Keratinocyte (primary cell): Measurements from ENCODE around the gene TIFAB. TPM values are rescaled to one million over a fixed set of nuclear protein-coding genes. Genes with fewer than 3 reads are reported as not detected.

Experiments used
- DNase-seq: peaks from one replicate; pipeline ENCODE4 v3.0.0-alpha.2; 2011; ENCODE audit warnings: low read depth, missing footprints, low spot score
- FAIRE-seq: peaks from 2 replicates; lab custom pipeline; 2011; peaks lifted over from hg19 to GRCh38; lab: Jason Lieb, UNC
- H2AFZ ChIP-seq: 2 replicates; pipeline ENCODE4 v1.6.0; 2012; ENCODE audit warnings: low read length, control low read depth, inconsistent platforms; ENCODE audit not compliant: control insufficient read depth
- H3K27ac ChIP-seq: 2 replicates; pipeline ENCODE4 v1.5.1; 2011; ENCODE audit warnings: low read length; ENCODE audit not compliant: control insufficient read depth, insufficient read depth
- H3K27me3 ChIP-seq: 3 replicates; pipeline ENCODE4 v1.6.0; 2011; ENCODE audit warnings: low read length; ENCODE audit not compliant: control insufficient read depth, insufficient read depth; ENCODE audit errors: extremely low read depth
- H3K36me3 ChIP-seq, 2 experiments: 2 replicates in 1 of 2; 3 replicates in 1 of 2; pipeline ENCODE4 v1.5.1; 2011; ENCODE audit warnings: low read length in 2 of 2, mild to moderate bottlenecking in 1 of 2; ENCODE audit not compliant: control insufficient read depth in 2 of 2, insufficient read depth in 2 of 2; ENCODE audit errors: extremely low read depth in 1 of 2
- H3K4me1 ChIP-seq: 3 replicates; pipeline ENCODE4 v1.5.1; 2011; ENCODE audit warnings: low read length; ENCODE audit not compliant: control insufficient read depth, insufficient read depth; ENCODE audit errors: extremely low read depth
- H3K4me2 ChIP-seq: 3 replicates; pipeline ENCODE4 v1.6.0; 2011; ENCODE audit warnings: low read depth, low read length; ENCODE audit not compliant: control insufficient read depth, insufficient read depth; ENCODE audit errors: extremely low read depth
- H3K4me3 ChIP-seq, 3 experiments: fragments of 200-600 bp in 1 of 3; sonication (generic) in 1 of 3; 2 replicates in 2 of 3; 3 replicates in 1 of 3; pipeline ENCODE4 v1.5.1; 2011 to 2016; ENCODE audit warnings: low read length in 3 of 3, mild to moderate bottlenecking in 3 of 3, control low read depth in 2 of 3, inconsistent platforms in 1 of 3, low read depth in 1 of 3, mixed read lengths in 1 of 3, mixed run types in 1 of 3, moderate library complexity in 1 of 3; ENCODE audit not compliant: control insufficient read depth in 2 of 3, insufficient read depth in 2 of 3; ENCODE audit errors: extremely low read depth in 1 of 3
- H3K79me2 ChIP-seq: 2 replicates; pipeline ENCODE4 v1.6.0; 2012; ENCODE audit warnings: low read length; ENCODE audit not compliant: control insufficient read depth, insufficient read depth
- H3K9ac ChIP-seq: 3 replicates; pipeline ENCODE4 v1.6.0; 2011; ENCODE audit warnings: low read length; ENCODE audit not compliant: control insufficient read depth, insufficient read depth; ENCODE audit errors: extremely low read depth
- H3K9me1 ChIP-seq: 3 replicates; pipeline ENCODE4 v1.6.0; 2011; ENCODE audit warnings: low read length; ENCODE audit not compliant: control insufficient read depth, insufficient read depth; ENCODE audit errors: extremely low read depth
- H3K9me3 ChIP-seq: 2 replicates; pipeline ENCODE4 v1.5.1; 2012; ENCODE audit warnings: low read depth, low read length; ENCODE audit not compliant: control insufficient read depth
- H4K20me1 ChIP-seq: 3 replicates; pipeline ENCODE4 v1.6.0; 2011; ENCODE audit warnings: low read length; ENCODE audit not compliant: control insufficient read depth, insufficient read depth; ENCODE audit errors: extremely low read depth
- EZH2 ChIP-seq: IDR thresholded peaks from one replicate; pipeline ENCODE4 v1.6.1; 2012; ENCODE audit warnings: inconsistent platforms, mild to moderate bottlenecking, low read length, moderate library complexity
- dilution Hi-C: fragments of 300-500 bp; cut with MboI; formaldehyde crosslinking; loops from one replicate; pipeline ENCODE4 v1.7.0; 2020; ENCODE audit warnings: low sequenced_read_pairs; ENCODE audit not compliant: extremely low pct_ligation_motif_present
- polyA plus RNA-seq, 5 experiments: library from polyadenylated mRNA; depleted of rRNA in 3 of 5; stranded (reverse) in 3 of 5; stranded (forward) in 1 of 5; unstranded in 1 of 5; fragments of >200 nt; gene quantifications; 1 replicate in 1 of 5; 2 replicates in 3 of 5; 3 replicates in 1 of 5; pipeline versions ENCODE4 v1.2.1 to v1.2.3, GENCODE V29; 2011 to 2012; ENCODE audit warnings: missing spikeins in 2 of 5, low read depth in 1 of 5, low replicate concordance in 1 of 5
- TF ChIP-seq, protein P1 (sequence below), 3 experiments: IDR thresholded peaks in 1 of 3; conservative IDR thresholded peaks in 1 of 3; optimal IDR thresholded peaks in 1 of 3; 2 replicates in 2 of 3; 3 replicates in 1 of 3; pipeline versions ENCODE3 to v1.5.1; 2011; ENCODE audit warnings: low read length in 3 of 3, mild to moderate bottlenecking in 3 of 3, moderate library complexity in 2 of 3, control low read depth in 1 of 3, inconsistent platforms in 1 of 3; ENCODE audit not compliant: insufficient read depth in 2 of 3; ENCODE audit errors: extremely low read depth in 1 of 3

The TIFAB gene
- polyA plus RNA-seq, 1 donor (not counting 4 experiments of a cell fraction or from before 2014, with no cell fraction given), result not detected

DNA sequence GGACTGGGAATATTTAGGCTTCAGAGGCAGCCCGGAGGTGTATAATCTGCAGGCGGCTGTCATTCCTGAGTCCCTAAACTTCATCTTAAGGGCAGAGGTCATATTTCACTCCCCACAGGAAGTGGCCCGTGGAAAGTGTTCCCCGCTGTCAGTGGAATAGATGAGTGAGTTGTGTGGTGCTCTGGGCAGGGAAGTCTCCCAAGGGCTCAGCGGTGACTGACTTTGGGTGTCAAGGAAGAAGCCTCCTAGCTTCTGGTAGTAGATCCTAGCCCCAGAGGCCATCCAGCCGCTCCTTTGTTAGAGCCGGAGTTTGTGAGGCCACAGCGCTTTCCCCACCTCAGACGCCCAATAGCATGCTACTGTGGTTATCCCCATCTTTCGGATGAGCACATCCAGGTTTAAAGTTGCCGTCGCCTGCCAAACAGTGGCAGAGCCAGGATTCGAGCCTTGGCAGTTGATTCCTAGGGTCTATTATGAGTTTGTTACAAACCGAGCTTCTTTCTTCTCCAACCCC lies 38.9 kb upstream of the TIFAB start:
- Histone ChIP-seq H3K9me1 (peaks cover 4% of the 10 kb centered on the region), H3K36me3 (no peaks in the 10 kb centered on the region), H4K20me1 (no peaks in the 10 kb centered on the region), H3K27me3 (no peaks in the 10 kb centered on the region), H3K4me2 (peak overlapping the region; percentile 65), H3K9ac (no peak overlapping the region), H3K9me3 (no peaks in the 10 kb centered on the region), H3K4me3 (no peak overlapping the region), H3K79me2 (no peaks in the 10 kb centered on the region), H2AFZ (no peak overlapping the region), H3K4me1 (peaks cover 43% of the 10 kb centered on the region), H3K27ac (no peak overlapping the region)
- dilution Hi-C loops, result no loop called here
- FAIRE-seq (peak; percentile 23), DNase-seq (no peak)
- TF ChIP-seq EZH2, result no peak

DNA sequence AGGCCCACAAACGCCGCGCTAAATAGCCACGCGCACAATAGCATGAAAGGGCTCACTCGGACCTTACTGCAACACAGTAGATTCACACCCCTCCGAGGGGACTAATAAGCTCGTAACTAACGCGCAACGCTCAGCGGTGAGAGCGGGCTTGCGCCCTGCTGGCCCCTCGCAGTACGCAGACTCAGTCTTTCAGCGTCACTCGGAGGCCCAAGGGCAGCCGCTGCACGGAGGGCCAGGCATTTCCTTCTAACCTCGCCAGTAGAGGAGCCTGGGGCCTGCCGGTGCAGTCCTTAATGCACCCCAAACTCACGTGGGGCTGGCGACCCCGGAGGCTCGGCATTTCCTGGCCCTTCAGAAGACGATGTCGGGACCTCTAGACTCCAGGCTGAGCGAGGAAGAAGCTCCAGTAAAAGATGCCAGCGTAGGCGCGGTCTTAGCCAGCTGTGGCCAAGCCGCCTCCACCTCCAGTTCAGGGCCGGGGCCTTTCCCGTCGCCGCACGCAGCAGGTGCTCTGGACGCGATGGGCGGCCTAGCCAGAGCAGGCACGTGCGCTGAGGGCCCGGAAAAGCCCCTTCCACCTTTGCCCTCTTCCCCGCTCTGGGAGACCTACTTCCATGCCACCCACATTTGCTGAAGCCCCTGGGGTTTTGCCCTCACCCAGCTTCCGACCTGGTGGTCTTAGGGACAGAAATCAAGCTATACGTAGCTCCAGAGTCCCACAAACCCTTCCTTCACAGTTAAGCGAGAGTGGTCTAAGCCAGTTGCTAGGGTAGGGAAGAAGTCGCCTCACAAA lies 38.3 kb upstream of the TIFAB start:
- Histone ChIP-seq H3K27ac (no peak overlapping the region), H3K9ac (no peak overlapping the region), H3K4me1 (peaks cover 43% of the 10 kb centered on the region), H3K27me3 (no peaks in the 10 kb centered on the region), H3K4me2 (no peak overlapping the region), H3K79me2 (no peaks in the 10 kb centered on the region), H3K4me3 (no peak overlapping the region), H3K9me3 (no peaks in the 10 kb centered on the region), H4K20me1 (no peaks in the 10 kb centered on the region), H3K9me1 (peaks cover 4% of the 10 kb centered on the region), H2AFZ (no peak overlapping the region), H3K36me3 (no peaks in the 10 kb centered on the region)
- FAIRE-seq (no peak), DNase-seq (no peak)
- TF ChIP-seq EZH2, result no peak
- TF ChIP-seq, protein P1, sequence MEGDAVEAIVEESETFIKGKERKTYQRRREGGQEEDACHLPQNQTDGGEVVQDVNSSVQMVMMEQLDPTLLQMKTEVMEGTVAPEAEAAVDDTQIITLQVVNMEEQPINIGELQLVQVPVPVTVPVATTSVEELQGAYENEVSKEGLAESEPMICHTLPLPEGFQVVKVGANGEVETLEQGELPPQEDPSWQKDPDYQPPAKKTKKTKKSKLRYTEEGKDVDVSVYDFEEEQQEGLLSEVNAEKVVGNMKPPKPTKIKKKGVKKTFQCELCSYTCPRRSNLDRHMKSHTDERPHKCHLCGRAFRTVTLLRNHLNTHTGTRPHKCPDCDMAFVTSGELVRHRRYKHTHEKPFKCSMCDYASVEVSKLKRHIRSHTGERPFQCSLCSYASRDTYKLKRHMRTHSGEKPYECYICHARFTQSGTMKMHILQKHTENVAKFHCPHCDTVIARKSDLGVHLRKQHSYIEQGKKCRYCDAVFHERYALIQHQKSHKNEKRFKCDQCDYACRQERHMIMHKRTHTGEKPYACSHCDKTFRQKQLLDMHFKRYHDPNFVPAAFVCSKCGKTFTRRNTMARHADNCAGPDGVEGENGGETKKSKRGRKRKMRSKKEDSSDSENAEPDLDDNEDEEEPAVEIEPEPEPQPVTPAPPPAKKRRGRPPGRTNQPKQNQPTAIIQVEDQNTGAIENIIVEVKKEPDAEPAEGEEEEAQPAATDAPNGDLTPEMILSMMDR (optimal IDR thresholded peaks at IDR 0.05 in 1 of 3, IDR thresholded peaks at IDR 0.05 in 1 of 3, conservative IDR thresholded peaks at IDR 0.05 in 1 of 3; ENCODE audit: extremely low read depth in 1 of 3, insufficient read depth in 2 of 3, low read length in 3 of 3), result no peak
- dilution Hi-C loops, result no loop called here
